Activated naive CD4-positive, alpha-beta T cell treated with Interleukin-2 at 50 U/mL for 16 hours (primary cell): ENCODE measurements around the gene PRPF18.

Experiments
- DNase-seq: peaks from one replicate; pipeline ENCODE4 v3.0.0-alpha.2; 2020

Gene PRPF18

DNA sequence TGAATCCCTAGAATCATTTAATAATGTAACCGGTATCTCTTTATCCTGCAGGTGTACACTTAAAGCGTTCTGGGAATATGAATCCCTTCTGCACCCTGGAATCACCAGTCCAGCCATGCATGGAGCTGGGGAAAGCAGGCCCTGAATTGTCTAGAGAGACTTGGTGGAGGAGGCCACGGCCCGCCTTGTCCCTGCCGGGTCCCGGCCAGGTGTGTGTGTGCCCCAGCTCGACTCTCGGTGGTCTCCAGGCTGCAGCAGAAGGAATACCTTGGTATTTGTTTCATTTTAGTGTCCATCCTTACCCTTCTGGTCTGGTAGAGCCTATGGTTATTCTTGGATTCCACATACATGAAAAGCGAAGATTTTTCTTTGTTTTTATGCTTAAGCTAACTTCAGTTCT, 58.1 kb downstream of the PRPF18 start:
- no peak for DNase-seq

DNA sequence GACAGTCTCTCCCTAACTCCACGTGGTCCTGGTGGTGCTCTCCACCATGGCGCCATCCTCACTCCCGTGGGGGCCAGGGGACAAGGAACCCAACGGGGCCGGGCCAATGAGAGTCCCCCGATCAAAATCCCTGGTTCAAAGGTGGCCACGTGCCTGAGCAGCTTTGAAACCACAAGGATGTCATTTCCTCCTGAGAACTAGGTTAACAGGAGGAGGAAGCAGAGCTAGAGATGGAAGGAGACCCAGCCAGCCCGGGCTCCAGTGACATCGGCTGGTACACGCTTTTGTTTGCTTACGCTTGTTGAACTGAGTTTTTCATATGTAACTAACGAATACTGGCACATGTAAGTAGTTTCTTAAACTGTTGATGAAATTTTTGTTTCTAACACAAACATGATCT, 61.7 kb downstream of the PRPF18 start:
- no peak for DNase-seq

DNA sequence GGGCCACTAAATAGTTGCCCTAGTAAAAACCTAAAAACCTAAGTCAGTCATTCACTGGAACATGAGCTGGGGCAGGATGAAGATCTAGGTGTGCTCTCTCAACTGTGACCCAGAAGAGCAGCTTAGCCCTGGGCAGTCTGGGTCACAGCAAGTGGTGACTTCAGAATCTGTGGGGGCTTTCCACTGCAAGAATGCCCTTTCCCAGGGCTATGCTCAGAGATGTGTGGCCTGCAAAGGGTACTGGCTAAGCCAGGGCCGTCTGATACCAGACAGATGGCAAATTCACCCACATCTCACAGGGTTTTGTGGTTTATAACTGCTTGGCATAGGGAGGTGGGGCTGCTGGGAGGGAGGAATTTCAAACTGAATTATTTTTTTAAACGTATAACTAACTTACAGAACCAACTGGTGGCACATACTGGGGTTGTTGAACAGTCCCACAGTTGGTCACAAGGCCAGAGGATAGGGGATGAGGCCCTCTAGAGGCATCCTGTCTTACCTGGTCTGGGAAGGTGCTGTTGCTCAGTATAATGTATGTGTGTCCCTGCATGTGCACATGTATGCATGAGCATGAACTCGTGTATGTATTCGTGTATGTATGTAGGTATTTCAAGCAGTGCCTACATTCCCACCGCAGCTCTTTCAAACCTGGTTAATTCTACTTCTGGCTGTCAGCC, 63.2 kb downstream of the PRPF18 start:
- no peak for DNase-seq

DNA sequence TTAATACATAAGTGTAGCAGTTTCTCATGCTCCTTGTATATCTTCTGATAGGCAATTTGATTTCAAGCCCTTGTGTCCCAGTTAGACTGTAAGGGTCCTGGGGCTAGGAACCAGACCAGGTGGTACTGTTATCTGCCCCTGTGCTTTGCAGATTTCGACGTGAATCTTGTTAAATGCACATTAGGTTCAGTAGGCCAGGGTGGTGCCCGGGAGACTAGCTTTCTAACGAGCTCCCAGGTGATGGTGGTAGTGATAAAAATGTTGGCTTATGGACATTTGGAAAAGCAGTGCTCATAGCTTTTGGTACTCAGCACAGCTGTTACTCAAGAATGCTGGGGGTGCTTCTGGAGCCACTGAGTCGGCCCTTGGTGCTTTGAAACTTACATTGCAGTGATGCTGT, 64.2 kb downstream of the PRPF18 start:
- no peak for DNase-seq

DNA sequence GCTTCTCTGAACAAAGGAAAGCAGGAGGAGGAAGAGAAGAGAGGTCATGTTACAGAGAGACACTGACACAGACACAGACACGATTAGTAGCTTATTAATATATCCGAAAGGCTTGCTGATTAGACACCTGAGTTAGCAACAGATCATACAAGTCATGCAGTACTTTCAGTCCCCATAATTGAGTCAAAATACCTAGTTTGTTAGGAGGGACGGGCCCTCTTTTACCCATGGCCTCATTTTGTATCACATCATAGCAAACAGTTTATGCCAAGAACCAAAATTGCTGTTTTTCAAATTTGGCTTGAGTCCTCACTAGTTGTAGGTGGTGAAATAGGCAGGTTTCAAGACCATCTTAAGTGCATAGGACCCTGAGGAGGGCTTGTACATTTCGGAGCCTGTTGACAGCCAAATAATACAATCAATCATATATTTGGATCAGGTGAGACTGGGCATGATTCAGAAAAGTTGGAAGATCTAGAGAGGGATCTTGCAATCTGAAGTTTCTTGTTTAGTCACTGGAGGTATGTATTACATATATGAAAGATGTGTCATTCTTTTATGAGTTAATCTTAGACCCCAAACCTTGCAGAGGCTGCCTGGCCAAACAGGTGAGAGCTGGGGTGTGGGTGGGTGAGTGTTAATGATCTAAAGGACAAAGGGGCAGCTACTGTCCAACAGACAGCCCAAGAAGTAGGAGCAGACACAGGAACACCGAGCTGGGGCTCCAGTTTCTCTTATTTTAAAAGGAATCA, 65.4 kb downstream of the PRPF18 start:
- no peak for DNase-seq

DNA sequence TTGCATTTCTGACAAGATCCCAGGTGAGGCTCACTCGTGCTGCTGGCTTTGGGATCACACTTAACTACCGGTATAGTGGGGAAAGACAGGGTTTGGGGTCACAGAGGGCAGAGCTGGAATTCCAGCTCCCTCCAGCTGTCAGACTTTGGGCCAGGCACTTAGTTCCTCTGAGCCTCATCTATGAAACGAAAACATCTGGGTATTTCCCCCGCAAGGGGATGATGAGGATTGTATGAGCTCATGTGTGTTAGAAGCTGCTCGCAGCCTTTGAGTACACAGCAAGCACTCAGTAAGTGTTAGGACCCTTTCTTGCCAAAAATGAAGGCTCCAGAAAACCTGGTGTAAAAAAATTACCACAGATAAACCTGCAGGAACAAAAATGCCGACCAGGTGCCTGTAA, 66.1 kb downstream of the PRPF18 start:
- no peak for DNase-seq

DNA sequence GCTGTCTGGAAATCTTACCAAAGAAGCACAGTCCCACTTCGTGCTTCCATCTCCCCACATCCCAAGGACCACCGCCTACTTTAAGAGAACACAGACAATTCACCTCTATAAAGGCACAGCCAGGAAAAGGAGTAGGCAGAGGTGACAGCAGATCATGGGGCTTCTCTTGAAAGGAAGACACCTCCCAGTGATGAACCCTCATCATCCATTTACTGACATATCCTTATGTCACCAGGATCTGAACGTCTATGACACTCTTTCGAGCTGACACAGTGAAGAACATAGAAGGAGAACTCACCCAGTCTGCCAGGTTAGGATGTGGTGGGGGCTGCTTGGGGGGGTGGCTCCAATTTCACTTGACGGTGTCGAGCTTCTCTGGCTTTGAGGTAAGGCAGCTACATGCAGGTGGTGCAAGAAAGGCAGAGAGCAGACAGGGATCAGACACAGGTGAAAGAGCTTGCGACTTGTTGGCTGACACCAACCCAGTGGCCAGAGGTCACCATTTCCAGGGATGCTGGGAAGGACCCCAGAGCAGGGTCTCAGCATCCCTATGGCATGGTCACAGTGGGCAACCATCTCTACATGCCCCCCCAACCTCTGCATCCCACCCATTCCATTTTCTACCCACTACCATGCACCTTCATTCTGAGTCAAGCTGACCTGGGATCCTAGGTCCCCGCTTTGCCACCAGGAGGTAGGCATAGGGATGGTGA, 67.5 kb downstream of the PRPF18 start:
- DNase-seq: no peak

DNA sequence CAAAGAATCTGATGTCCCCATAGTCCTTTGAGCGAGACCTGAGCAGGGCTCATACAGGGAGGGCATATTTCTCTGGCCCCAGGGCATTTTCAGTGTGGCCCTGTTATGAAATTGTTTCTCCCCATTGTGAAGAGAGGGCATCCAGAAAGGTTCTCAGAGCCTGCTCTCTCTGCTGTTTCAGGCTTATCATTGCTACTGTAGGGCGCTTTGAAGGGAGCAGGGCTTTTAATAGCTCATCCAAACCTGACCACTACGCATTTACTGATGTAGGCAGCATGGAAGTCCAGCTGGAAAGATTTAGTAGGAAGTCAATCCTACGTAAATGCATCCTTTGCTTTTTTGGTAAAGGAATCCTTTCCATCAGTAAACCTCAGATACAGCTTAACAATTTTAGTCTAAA, 68.1 kb downstream of the PRPF18 start:
- DNase-seq: no peak

DNA sequence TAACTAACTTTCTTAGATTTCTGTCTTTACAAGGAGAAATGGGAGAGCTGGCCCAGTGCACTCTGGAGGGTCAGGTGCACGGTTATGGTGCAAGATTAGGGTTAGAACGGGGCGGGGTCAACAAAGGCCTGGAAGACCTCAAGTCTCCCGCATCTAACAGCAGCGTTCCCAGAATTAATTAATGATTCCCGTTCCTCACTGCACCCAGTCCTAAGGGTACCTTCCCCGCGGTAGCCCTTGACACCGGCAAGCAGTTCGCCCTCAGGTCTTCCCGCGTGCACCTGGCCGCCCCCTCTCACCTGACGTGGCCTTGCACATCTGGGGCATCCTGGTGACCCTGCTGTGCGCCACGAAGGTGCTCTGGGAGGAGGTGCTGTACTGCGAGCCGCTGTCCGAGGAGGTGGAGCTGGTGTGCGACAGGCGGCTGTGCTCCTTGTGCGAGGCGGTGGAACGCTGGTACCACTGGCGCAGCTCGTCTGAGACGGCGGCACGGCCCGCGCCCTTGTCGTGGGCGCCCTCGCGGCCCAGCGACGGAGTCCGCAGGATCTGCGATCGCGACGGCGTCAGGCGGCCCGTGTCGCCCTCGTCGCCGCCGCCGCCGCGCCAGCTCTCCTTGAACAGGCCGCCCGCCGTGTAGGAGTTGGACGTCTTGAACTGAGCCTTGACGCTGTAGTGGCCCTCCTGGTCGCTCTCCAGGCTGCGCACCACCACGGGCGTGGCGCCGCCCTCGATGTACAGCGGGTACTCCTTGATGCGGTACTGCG, 69.8 kb downstream of the PRPF18 start:
- DNase-seq: no peak

DNA sequence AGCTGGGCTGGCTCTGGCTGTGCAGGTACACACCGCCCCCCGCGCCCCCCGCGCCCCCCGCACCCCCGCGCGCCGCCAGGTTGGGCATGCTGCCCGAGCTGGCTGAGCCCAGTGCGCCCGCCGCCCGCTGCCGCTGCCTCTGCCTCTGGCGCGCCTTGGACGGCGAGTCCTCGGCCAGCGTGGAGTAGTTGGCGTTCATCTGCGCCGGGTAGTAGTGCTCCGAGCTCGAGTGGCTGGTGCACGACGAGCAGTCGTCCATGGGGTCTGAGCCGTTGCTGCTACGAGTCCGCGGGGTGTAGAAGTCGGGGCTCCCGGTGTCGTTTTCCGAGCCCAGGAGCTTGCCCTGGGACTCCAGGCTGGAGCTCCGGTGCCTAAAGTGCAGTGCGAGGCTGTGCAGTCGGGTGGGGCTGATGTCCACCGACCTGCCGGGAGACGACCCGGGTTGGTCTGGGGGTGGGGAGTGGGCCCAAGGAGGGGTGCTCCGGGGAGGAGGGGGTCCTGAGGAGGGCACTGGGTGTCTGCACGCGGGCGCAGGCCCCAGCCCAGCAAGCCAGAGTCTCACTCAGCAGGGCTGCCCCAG, 70.4 kb downstream of the PRPF18 start:
- no peak for DNase-seq

DNA sequence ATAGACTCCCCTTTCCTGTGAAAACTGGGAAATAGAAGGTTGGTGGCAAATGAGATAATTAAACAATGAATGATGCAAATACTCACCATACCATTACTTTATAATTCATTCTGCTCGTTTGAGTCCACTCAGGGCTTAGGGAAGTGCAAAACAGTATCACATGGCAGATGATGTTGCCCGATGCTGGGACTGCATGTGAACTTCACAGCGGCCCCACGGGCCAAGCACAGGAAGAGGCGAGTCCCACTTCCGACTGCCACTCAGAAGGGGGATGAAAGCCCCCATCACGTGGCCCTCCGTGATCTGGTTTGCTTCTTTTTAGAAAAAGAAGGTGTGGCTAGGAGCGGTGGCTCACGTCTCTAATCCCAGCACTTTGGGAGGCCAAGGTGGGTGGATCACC, 71.5 kb downstream of the PRPF18 start:
- no peak for DNase-seq

DNA sequence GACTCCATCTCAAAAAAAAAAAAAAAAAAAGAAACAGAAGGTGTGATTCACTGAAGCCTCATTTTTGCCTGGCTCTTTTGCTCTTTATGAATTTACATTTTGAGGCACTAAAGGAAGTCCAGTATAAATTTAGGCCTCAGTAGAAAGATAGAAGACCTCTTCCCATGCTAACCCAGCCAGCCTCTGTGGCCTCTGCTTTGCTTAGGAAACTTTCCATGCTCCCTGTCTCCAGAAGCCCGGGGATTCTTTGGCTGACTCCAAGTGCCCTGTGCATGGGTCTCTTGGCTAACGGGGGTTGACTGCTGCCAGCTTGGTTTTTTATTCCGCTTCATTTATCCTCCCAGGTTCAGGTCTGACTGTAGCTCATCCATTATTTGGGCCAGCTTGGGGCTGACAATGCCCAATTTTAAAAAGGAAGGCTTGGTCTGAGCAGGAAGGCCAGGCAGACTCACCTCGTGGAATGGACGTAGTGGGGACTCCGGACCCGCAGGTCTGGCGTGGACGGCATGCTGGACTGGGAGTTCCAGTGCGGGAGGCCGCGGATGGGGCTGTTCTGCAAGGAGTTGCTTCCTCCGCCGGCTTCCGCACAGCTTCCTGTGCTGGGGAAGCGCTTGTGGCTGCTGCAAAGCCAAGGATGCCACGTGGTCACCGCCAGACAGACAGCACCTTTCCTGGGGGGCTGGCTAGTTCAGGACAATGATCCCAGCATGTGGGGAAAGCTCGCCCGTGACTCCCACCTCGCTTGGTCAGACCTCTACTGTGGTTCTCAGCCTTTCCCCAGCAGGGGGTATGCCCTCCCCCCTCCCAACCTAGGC, 72.3 kb downstream of the PRPF18 start:
- no peak for DNase-seq

DNA sequence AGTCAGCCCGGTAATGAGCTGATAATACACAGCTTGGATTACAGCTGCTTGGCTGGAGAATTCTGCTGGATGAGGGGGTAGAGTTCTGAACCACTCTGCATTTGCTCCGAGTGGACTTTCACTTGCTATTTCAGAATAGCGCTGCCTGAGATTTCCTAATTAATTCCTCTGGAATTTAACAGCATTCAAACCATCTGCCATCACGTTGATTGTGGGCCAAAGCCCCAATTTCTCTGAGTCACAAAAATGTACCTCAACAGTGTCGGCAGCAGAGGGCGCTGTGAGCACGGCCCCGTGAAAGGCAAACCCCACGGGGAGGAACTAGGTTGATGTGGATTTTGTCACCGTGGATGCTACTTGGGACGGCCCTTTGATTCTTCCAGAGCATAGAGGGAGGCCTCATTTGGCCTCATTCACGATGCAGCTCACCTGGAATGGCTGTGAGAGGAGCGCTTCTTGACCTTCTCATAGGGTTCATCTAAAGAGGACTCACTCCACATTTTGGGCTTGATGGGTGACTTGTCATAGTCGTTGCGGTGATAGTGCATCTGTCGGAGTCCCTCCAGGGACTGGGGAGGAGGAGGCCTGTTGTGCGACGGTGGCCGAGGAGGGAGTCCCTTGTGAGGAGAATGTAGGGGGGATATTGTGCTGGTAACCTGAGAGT, 73.3 kb downstream of the PRPF18 start:
- peak; percentile 66 for DNase-seq

DNA sequence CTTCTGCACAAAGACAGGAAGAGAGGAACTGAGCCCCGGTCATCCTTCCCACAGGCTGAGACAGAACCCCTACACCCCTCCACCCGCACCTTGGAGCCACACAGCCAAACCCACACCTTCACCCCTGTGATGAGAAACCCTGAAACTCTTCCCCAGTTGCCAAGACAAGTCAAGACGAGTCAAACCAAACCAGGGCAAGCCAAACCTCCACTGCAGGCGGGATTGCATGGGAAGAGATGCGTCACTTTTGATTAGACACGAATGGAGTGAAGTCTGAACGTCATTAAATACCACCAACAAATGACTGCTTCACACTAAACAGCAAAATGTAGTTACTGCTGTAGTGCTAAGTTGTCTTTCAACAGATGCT, 73.8 kb downstream of the PRPF18 start:
- DNase-seq: no peak

DNA sequence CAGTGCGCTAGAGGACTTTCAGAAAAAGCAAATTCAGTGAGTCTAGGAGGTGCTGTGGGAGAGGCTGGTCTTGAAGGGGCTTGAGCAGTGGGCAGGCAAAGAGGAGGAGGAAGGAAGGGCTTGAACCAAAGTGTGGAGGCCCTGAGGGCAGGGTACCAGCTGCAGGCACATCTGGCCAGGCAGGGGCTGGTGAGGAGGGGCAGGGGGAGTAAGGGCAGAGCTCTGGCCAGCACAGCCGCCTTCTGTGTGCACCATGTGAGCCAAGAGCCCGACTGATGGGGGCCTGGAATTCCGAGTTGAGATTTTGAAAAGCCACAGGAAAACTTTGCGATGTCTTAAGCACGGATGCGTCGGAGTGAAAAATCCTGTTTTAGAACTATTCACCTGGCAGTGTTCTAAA, 74.5 kb downstream of the PRPF18 start:
- DNase-seq: no peak

DNA sequence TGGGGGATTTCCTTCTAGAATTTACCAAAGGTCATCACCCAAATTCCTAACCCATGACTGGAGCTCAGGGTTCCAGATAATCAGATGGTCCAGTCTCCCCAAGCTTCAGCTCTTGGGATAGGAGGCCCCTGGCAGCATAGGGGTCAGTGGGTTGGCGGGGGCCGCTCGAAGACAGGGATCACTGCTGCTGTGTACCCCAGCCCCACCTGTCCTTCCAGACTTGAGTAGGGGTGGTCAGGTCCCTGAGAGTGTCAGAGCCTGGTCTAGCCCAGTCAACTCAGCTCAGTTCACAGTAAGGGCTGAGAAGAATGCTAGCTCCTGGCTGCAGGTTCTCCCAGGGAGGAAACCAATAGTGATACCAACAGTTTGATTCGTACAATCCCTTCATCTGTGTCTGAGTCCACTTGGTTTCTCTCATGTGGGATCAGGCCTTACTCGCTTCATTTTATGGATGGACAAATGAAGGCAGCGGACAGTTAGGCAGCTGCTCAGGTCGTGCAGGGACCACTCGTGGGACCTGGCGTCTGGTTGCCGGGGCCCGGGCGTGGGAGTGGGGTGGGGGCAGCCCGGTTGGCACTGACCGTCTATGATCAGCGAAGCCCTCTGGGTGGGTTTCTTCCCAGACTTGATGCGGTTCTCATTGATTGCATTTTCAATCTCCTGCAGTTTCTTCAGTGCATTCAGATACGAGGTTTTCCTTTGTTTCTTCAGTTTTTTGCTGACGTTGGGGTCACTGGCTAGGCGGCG, 78.9 kb downstream of the PRPF18 start:
- no peak for DNase-seq

DNA sequence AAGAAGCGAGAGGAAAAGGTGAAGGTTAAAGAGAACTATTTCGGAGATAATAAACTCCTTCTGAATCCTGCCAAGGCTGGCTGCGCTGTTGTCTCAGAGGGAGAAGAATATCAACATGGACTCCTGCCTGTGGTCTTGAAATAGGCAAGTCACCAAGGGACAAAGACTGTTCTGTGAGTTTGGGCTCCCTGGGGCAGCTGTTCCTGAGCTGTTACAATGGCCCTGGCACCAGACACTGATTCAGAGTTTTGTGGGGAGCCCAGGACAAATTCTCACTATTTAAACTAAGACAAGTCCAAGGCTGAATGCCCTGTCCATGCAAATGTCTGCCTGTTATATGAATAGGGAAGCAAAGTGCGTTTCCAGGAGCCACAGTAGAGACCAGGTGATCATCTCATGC, 81.4 kb downstream of the PRPF18 start:
- no peak for DNase-seq

DNA sequence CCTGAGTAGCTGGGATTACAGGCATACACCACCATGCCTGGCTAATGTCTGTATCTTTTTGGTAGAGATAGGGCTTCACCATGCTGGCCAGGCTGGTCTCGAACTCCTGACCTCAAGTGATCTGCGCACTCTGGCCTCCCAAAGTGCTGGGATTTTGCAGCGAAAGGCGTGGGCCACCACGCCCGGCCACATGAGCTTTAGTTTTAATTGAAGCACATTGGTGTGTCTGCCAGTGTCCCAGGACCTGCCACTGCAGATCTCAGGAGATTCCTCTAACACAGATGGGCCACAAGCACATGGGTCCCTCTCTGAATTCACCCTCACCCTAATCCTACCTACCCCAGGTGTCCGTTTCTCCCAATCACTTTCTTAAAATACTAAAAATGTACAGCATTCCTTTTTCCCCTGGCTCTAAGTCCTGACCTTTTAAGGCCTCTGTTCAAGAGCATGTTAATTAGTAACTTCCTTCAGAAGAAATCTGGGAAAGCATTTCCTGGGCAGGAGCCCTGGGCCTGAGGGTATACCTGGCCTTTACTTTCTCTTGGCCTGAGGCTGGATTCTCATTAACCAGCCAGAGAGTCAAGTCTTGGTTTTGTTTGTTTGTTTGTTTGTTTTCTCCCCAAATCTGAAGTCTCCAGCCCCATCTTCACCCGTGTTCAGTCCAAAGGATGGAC, 82.6 kb downstream of the PRPF18 start:
- no peak for DNase-seq

DNA sequence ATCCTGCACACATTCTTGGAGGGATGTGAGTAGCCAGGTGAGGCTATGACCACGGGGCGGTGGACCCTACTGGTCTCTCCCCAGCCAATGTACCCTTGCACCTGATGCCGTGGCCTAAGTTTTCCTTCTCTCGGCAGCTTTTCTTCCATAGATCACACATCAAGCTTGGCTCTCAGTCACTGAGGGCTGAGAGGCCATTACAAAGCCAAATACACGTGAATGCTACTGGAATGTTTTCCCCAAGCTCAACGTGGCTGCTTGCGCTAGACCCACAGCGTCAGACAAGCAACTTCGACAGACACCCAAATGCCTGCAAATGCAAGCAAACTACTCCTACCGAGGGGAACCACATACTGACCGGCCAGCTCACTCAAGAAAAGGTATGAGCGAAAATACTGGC, 83.1 kb downstream of the PRPF18 start:
- DNase-seq: no peak

DNA sequence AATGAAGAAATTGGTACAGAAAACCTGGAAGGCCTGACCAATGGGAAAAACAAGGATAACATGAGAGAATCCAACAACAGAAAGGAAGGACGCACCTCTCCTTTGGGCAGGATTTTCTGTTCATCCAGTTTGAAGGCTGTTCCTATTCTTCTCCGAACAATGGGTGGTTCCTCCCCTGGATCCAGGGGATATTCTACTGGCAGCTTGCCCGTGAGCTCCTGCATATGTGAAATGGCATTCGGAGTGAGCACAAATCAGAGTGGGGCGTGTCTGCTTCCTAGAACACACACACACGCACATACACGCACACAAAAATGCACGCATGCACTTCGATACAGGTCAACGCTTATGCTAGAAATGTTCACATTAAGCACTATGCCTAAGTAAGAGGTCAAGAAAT, 83.5 kb downstream of the PRPF18 start:
- DNase-seq: no peak
